HCT116 (cell line): ENCODE results near the gene AUTS2. TPM values are rescaled to one million over a fixed set of nuclear protein-coding genes. Genes with fewer than 3 reads are reported as not detected.

Experiments used
- ATAC-seq: fragments of 200-7000 bp; cut with Tn5 transposase; 2 replicates; pipeline ENCODE4 v1.9.1; 2020; ENCODE audit warnings: mild to moderate bottlenecking, moderate library complexity
- BruUV-seq: library from RNA; stranded (reverse); fragments of 400-500 nt; replicated peaks from 2 replicates; lab custom pipeline; 2021; lab: Mats Ljungman, UMichigan
- CTCF ChIA-PET: fragments of 300-600 bp; sonication (Branson Sonifier 250); formaldehyde crosslinking; loops from one replicate; lab custom pipeline; 2021; ENCODE audit warnings: antibody characterized with exemption; lab: Charles Lee
- POLR2A ChIA-PET: fragments of 300-600, 350-600 bp; sonication (Branson Sonifier 250); formaldehyde crosslinking; loops from one replicate; lab custom pipeline; 2021; ENCODE audit warnings: antibody characterized with exemption; lab: Charles Lee
- RAD21 ChIA-PET, 2 experiments: fragments of 300-600 bp; sonication (Branson Sonifier 250); formaldehyde crosslinking; loops; one replicate each; lab custom pipeline; 2023; ENCODE audit warnings: low total read pairs in 2 of 2; ENCODE audit not compliant: uncharacterized antibody in 2 of 2, unreplicated experiment in 2 of 2, low non-redundant PET in 1 of 2; lab: Charles Lee
- DNase-seq: peaks from one replicate; pipeline ENCODE4 v3.0.0-alpha.2; 2010; ENCODE audit warnings: low read depth, low spot score
- H2AFZ ChIP-seq: fragments of 200-600 bp; shearing (Covaris generic), sonication (generic); 2 replicates; pipeline ENCODE4 v1.6.1; 2017; ENCODE audit warnings: low read depth, mixed run types, mixed read lengths, antibody characterized with exemption, low read length; ENCODE audit not compliant: poor library complexity, severe bottlenecking
- H3K27ac ChIP-seq: 2 replicates; pipeline ENCODE4 v1.5.1; 2012; ENCODE audit warnings: low read depth, low read length
- H3K27me3 ChIP-seq: fragments of 200-600 bp; sonication (generic); 2 replicates; pipeline ENCODE4 v1.6.1; 2016; ENCODE audit warnings: mixed run types, low read length, mixed read lengths; ENCODE audit not compliant: insufficient read depth
- H3K36me3 ChIP-seq, 2 experiments: fragments of 200-500 bp in 1 of 2; fragments of 200-600 bp in 1 of 2; sonication (Bioruptor generic) in 1 of 2; sonication (generic) in 1 of 2; 2 replicates each; pipeline versions ENCODE4 v1.5.1 to v1.6.1; 2014 to 2016; ENCODE audit warnings: low read length in 2 of 2, inconsistent platforms in 1 of 2, mixed read lengths in 1 of 2, mixed run types in 1 of 2; ENCODE audit not compliant: insufficient read depth in 2 of 2, control insufficient read depth in 1 of 2
- H3K4me1 ChIP-seq, 2 experiments: fragments of 200-600 bp in 1 of 2; sonication (generic) in 1 of 2; 2 replicates each; pipeline versions ENCODE4 v1.5.1 to v1.6.1; 2012 to 2017; ENCODE audit warnings: low read length in 2 of 2, inconsistent platforms in 1 of 2, mild to moderate bottlenecking in 1 of 2, mixed read lengths in 1 of 2, mixed run types in 1 of 2, moderate library complexity in 1 of 2; ENCODE audit not compliant: insufficient read depth in 2 of 2, control insufficient read depth in 1 of 2
- H3K4me2 ChIP-seq: fragments of 200-600 bp; sonication (generic); 2 replicates; pipeline ENCODE4 v1.6.1; 2017; ENCODE audit warnings: mixed run types, low read length, mixed read lengths
- H3K4me3 ChIP-seq, 2 experiments: fragments of 200-600 bp in 1 of 2; sonication (generic) in 1 of 2; replicated peaks in 1 of 2; 2 replicates each; pipeline ENCODE4 v1.5.1; 2011 to 2016; ENCODE audit warnings: low read length in 2 of 2, control low read depth in 1 of 2, low read depth in 1 of 2, mild to moderate bottlenecking in 1 of 2, mixed read lengths in 1 of 2, mixed run types in 1 of 2
- H3K79me2 ChIP-seq: fragments of 200-600 bp; sonication (generic); 2 replicates; pipeline ENCODE4 v1.6.1; 2017; ENCODE audit warnings: mild to moderate bottlenecking, mixed run types, low read length, moderate library complexity, mixed read lengths; ENCODE audit not compliant: insufficient read depth
- H3K9ac ChIP-seq: fragments of 200-600 bp; sonication (generic); 2 replicates; pipeline ENCODE4 v1.6.1; 2016; ENCODE audit warnings: low read length, mixed read lengths
- H3K9me2 ChIP-seq: fragments of 200-600 bp; sonication (generic), shearing (Covaris generic); 2 replicates; pipeline ENCODE4 v1.6.1; 2017; ENCODE audit warnings: mixed run types, mild to moderate bottlenecking, moderate library complexity; ENCODE audit not compliant: insufficient read depth
- H3K9me3 ChIP-seq, 2 experiments: fragments of 200-500 bp in 1 of 2; fragments of 200-600 bp in 1 of 2; sonication (Bioruptor generic) in 1 of 2; sonication (generic) in 1 of 2; 2 replicates each; pipeline ENCODE4 v1.6.1; 2014 to 2017; ENCODE audit warnings: low read length in 2 of 2, mixed read lengths in 2 of 2, inconsistent platforms in 1 of 2, low read depth in 1 of 2, mild to moderate bottlenecking in 1 of 2, mixed run types in 1 of 2, moderate library complexity in 1 of 2; ENCODE audit not compliant: control insufficient read depth in 1 of 2, insufficient read depth in 1 of 2
- H4K20me1 ChIP-seq: fragments of 200-600 bp; sonication (generic), shearing (Covaris generic); 2 replicates; pipeline ENCODE4 v1.6.1; 2017; ENCODE audit warnings: mixed run types, mild to moderate bottlenecking, moderate library complexity; ENCODE audit not compliant: insufficient read depth
- EGR1 ChIP-seq: IDR thresholded peaks from 2 replicates; pipeline ENCODE4 v1.6.1; 2012; ENCODE audit warnings: low read depth
- ELF1 ChIP-seq: IDR thresholded peaks from 2 replicates; pipeline ENCODE4 v1.6.1; 2012; ENCODE audit warnings: low read depth, borderline replicate concordance
- ZNF274 ChIP-seq: fragments of 200-500 bp; sonication (Bioruptor generic); IDR thresholded peaks from 2 replicates; pipeline ENCODE4 v1.6.1; 2014; ENCODE audit warnings: mild to moderate bottlenecking, low read depth, low read length, inconsistent platforms
- intact Hi-C: fragments of 100-400 bp; cut with micrococcal nuclease; formaldehyde crosslinking; loops from 2 replicates; pipeline ENCODE4 v1.10.0; 2022
- total RNA-seq: library from RNA; stranded (reverse); gene quantifications from one replicate; pipeline ENCODE4 v1.2.1, GENCODE V29; 2021; ENCODE audit not compliant: unreplicated experiment

The AUTS2 gene
- total RNA-seq, 1 experiment from 2014 or later, result 0.93 TPM

GRCh38 chr7:70393956-70394355 lies 795.7 kb downstream of the AUTS2 start:
- RAD21 ChIA-PET, result no interaction called here
- Histone ChIP-seq H3K9me3 (peaks cover 3 to 13% of the 10 kb centered on the region in 2 experiments; a peak in 3 of 4 replicates), H3K79me2 (no peaks in the 10 kb centered on the region), H3K4me3 (no peak overlapping the region), H3K9ac (no peak overlapping the region), H4K20me1 (no peaks in the 10 kb centered on the region), H3K4me2 (no peak overlapping the region), H2AFZ (no peak overlapping the region), H3K4me1 (no peaks in the 10 kb centered on the region), H3K27me3 (no peaks in the 10 kb centered on the region), H3K9me2 (no peaks in the 10 kb centered on the region), H3K36me3 (no peaks in the 10 kb centered on the region), H3K27ac (no peak overlapping the region)
- intact Hi-C loops, result no loop called here
- POLR2A ChIA-PET, result no interaction called here
- TF ChIP-seq EGR1 (no peak), ELF1 (no peak)
- ATAC-seq (no peak), DNase-seq (no peak)
- CTCF ChIA-PET, result no interaction called here
- no TSS peak for BruUV-seq

GRCh38 chr7:70400829-70401380 lies 802.6 kb downstream of the AUTS2 start:
- Histone ChIP-seq H3K9me2 (no peaks in the 10 kb centered on the region), H3K27ac (no peak overlapping the region), H3K9ac (no peak overlapping the region), H2AFZ (no peak overlapping the region), H3K27me3 (no peaks in the 10 kb centered on the region), H3K36me3 (no peaks in the 10 kb centered on the region), H3K4me1 (no peaks in the 10 kb centered on the region), H3K4me3 (no peak overlapping the region), H3K79me2 (no peaks in the 10 kb centered on the region), H3K9me3 (peaks cover 0 to 27% of the 10 kb centered on the region in 2 experiments; a peak in 3 of 4 replicates), H4K20me1 (no peaks in the 10 kb centered on the region), H3K4me2 (no peak overlapping the region)
- ChIA-PET POLR2A (no interaction called here), RAD21 (no interaction called here), CTCF (no interaction called here)
- TF ChIP-seq ZNF274, result no peak
- no peak for DNase-seq
- intact Hi-C loops, result no loop called here
- ATAC-seq, result no peak
- no TSS peak for BruUV-seq
